ENCODE measurements around the gene WBP1L.
"Not testable (repeated sequence)": the region's sequence is repeated elsewhere in the genome, so short reads cannot be mapped to it uniquely, and the experiment has no call there.

WBP1L gene

GRCh38 chr10:102752934-102753664 lies 9.4 kb downstream of the WBP1L start:
- Histone ChIP-seq H3K27me3 (ENCODE audit: insufficient read depth, low read length) (no peaks in the 10 kb centered on the region), H3K4me1 (ENCODE audit: insufficient read depth, low read length) (peaks cover 3% of the 10 kb centered on the region), H3K36me3 (ENCODE audit: insufficient read depth, low read length) (no peaks in the 10 kb centered on the region), H3K9me3 (ENCODE audit: low read length) (no peaks in the 10 kb centered on the region), H3K4me3 (ENCODE audit: low read length) (no peak overlapping the region), H2AFZ (ENCODE audit: low read depth, low read length) (no peak overlapping the region)

GRCh38 chr10:102753718-102754117 lies 10.0 kb downstream of the WBP1L start:
- no peaks in the 10 kb centered on the region for H3K9me3 ChIP-seq (ENCODE audit: low read length)
- no peak overlapping the region for H2AFZ ChIP-seq (ENCODE audit: low read depth, low read length)
- H3K27me3 ChIP-seq (ENCODE audit: insufficient read depth, low read length), result no peaks in the 10 kb centered on the region
- H3K4me3 ChIP-seq (ENCODE audit: low read length), result no peak overlapping the region
- H3K36me3 ChIP-seq (ENCODE audit: insufficient read depth, low read length), result no peaks in the 10 kb centered on the region
- H3K4me1 ChIP-seq (ENCODE audit: insufficient read depth, low read length), result peaks cover 3% of the 10 kb centered on the region

- H2AFZ ChIP-seq (ENCODE audit: low read depth, low read length), result no peak overlapping the region
- H3K4me3 ChIP-seq (ENCODE audit: low read length), result no peak overlapping the region
- peaks cover 3% of the 10 kb centered on the region for H3K4me1 ChIP-seq (ENCODE audit: insufficient read depth, low read length)
- no peaks in the 10 kb centered on the region for H3K27me3 ChIP-seq (ENCODE audit: insufficient read depth, low read length)
- H3K9me3 ChIP-seq (ENCODE audit: low read length), result no peaks in the 10 kb centered on the region
- H3K36me3 ChIP-seq (ENCODE audit: insufficient read depth, low read length), result no peaks in the 10 kb centered on the region
Measured at GRCh38 chr10:102757323-102757722, 13.6 kb downstream of the WBP1L start.

DNA sequence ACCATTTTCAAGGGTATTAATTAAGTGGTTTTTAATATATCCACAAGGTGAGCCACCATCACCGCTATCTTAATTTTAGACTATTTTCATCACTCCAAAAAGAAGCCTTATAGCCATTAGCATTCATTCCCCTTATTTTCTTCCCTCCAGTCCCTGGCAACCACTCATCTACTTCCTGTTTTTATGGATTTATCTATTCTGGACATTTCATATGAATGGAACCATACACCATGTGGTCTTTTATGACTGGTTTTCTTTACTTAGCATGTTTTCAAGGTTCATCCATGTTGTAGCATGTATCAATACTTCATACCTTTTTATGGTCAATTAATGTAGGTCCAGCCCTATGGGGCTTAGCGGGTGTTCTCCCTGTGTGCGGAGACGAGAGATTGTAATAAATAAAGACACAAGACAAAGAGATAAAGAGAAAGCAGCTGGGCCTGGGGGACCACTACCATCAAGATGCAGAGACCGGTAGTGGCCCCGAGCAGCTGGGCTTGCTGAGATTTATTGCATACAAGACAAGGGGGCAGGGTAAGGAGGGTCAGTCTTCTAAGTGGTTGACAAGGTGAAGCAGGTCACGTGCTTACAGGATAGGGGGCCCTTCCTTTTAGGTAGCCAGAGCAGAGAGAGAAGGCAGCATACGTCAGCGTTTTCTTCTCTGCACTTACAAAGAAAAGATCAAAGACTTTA lies 14.6 kb downstream of the WBP1L start:
- Histone ChIP-seq H3K4me3 (ENCODE audit: low read length) (no peak overlapping the region), H2AFZ (ENCODE audit: low read depth, low read length) (no peak overlapping the region), H3K36me3 (ENCODE audit: insufficient read depth, low read length) (no peaks in the 10 kb centered on the region), H3K9me3 (ENCODE audit: low read length) (no peaks in the 10 kb centered on the region), H3K4me1 (ENCODE audit: insufficient read depth, low read length) (peaks cover 2% of the 10 kb centered on the region), H3K27me3 (ENCODE audit: insufficient read depth, low read length) (no peaks in the 10 kb centered on the region)

GRCh38 chr10:102758933-102759262 lies 15.2 kb downstream of the WBP1L start:
- not testable (repeated sequence) for H3K36me3 ChIP-seq (ENCODE audit: insufficient read depth, low read length); H3K27me3 ChIP-seq (ENCODE audit: insufficient read depth, low read length); H3K4me1 ChIP-seq (ENCODE audit: insufficient read depth, low read length); H2AFZ ChIP-seq (ENCODE audit: low read depth, low read length); H3K4me3 ChIP-seq (ENCODE audit: low read length); H3K9me3 ChIP-seq (ENCODE audit: low read length)

DNA sequence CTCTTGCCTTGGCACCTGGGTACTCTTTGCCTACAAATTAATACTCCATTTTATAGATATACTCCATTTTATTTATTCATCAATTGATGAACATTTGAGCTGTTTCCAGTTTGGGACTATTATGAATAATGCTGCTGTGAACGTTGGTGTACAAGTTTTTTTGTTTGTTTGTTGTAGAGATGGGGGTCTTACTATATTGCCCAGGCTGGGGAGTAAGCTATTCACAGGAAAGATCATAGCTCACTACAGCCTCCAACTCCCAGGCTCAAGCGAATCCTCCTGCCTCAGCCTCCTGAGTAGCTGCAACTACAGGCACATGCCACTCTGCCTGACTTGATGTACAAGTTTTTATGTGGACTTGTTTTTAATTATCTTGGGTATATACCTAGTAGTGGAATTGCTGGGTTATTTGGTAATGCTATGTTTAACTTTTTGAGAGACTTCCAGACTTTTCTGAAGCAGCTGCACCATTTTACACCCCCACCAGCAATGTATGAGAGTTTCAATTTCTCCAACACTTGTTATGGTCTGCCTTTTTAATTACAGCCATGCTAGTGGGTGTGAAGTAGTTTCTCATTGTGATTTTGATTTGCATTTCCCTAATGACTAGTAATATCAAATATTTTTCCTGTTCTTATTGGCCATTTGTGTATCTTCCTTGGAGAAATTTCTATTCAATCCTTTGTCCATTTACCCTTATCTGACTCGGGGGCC lies 15.9 kb downstream of the WBP1L start:
- no peak overlapping the region for H2AFZ ChIP-seq (ENCODE audit: low read depth, low read length)
- no peaks in the 10 kb centered on the region for H3K27me3 ChIP-seq (ENCODE audit: insufficient read depth, low read length)
- no peaks in the 10 kb centered on the region for H3K36me3 ChIP-seq (ENCODE audit: insufficient read depth, low read length)
- no peaks in the 10 kb centered on the region for H3K9me3 ChIP-seq (ENCODE audit: low read length)
- H3K4me3 ChIP-seq (ENCODE audit: low read length), result no peak overlapping the region
- H3K4me1 ChIP-seq (ENCODE audit: insufficient read depth, low read length), result no peaks in the 10 kb centered on the region

GRCh38 chr10:102761981-102762380 lies 18.2 kb downstream of the WBP1L start:
- H3K9me3 ChIP-seq (ENCODE audit: low read length), result peaks cover 2% of the 10 kb centered on the region
- no peaks in the 10 kb centered on the region for H3K4me1 ChIP-seq (ENCODE audit: insufficient read depth, low read length)
- H3K27me3 ChIP-seq (ENCODE audit: insufficient read depth, low read length), result no peaks in the 10 kb centered on the region
- H3K36me3 ChIP-seq (ENCODE audit: insufficient read depth, low read length), result peaks cover 2% of the 10 kb centered on the region
- no peak overlapping the region for H2AFZ ChIP-seq (ENCODE audit: low read depth, low read length)
- H3K4me3 ChIP-seq (ENCODE audit: low read length), result no peak overlapping the region

- H3K4me3 ChIP-seq (ENCODE audit: low read length), result no peak overlapping the region
- peaks cover 2% of the 10 kb centered on the region for H3K36me3 ChIP-seq (ENCODE audit: insufficient read depth, low read length)
- no peaks in the 10 kb centered on the region for H3K27me3 ChIP-seq (ENCODE audit: insufficient read depth, low read length)
- no peaks in the 10 kb centered on the region for H3K4me1 ChIP-seq (ENCODE audit: insufficient read depth, low read length)
- H2AFZ ChIP-seq (ENCODE audit: low read depth, low read length), result no peak overlapping the region
- peaks cover 2% of the 10 kb centered on the region for H3K9me3 ChIP-seq (ENCODE audit: low read length)
Measured at GRCh38 chr10:102762401-102763015, 18.8 kb downstream of the WBP1L start.

DNA sequence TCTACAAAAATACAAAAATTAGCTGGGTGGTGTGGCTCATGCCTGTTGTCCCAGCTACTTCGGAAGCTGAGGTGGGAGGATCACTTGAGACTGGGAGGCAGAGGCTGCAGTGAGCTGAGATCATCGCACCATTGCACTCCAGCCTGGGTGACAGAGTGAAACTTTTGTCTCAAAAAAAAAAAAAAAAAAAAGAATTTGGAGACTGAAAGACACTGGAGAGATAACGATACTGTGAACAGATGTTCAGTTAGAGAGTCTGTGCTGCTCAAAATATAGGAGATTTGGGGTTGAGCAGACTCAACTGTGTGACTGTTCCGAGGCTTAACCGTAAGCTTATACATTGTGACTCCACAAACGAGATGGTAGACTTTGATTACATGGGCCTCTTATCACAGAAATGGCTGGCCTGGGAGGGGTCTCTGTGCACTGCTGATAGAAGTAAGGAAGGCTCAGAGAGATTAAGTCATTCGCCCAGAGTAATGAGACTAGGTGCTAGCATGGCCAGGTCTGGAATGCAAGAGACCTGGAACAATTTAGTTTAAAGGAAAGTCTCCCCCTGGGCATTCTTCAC lies 19.4 kb downstream of the WBP1L start:
- Histone ChIP-seq H3K9me3 (ENCODE audit: low read length) (peaks cover 2% of the 10 kb centered on the region), H3K36me3 (ENCODE audit: insufficient read depth, low read length) (peaks cover 2% of the 10 kb centered on the region), H2AFZ (ENCODE audit: low read depth, low read length) (no peak overlapping the region), H3K4me3 (ENCODE audit: low read length) (no peak overlapping the region), H3K27me3 (ENCODE audit: insufficient read depth, low read length) (no peaks in the 10 kb centered on the region), H3K4me1 (ENCODE audit: insufficient read depth, low read length) (no peaks in the 10 kb centered on the region)

DNA sequence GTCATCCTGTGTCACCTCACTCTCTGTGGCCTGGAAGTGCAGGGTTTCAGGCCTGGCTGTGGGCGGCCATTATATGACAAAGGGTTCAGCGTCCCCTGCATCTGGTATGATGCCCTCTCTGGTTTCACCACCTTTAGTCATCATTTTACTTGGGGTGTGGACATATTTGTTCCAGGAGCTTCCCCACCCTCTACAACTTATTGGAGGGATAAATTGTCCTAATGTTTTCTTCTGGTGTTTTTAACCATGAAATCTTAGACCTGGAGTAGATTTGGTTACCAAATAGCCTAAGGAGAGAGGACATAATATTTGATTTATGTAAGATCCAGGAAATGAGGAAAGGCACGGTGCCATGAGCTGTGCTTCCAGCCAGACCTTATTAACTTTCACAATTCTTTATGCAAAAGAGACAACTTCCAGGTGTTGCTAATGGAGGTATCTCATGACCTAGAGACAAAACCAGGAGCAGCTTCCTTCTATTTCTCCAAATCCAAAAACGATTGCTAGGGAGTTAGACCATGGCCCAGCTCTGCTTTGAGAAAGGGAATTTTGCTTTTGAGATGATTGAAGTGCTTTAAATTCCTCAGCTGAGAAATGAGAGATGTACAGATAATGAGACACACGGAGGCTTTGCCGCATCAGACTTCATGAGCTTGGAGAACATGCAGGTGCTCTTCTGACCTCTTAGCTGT lies 20.9 kb downstream of the WBP1L start:
- Histone ChIP-seq H3K4me1 (ENCODE audit: insufficient read depth, low read length) (no peaks in the 10 kb centered on the region), H2AFZ (ENCODE audit: low read depth, low read length) (no peak overlapping the region), H3K27me3 (ENCODE audit: insufficient read depth, low read length) (no peaks in the 10 kb centered on the region), H3K9me3 (ENCODE audit: low read length) (peaks cover 2% of the 10 kb centered on the region), H3K4me3 (ENCODE audit: low read length) (no peak overlapping the region), H3K36me3 (ENCODE audit: insufficient read depth, low read length) (peaks cover 2% of the 10 kb centered on the region)

- Histone ChIP-seq H2AFZ (ENCODE audit: low read depth, low read length) (no peak overlapping the region), H3K9me3 (ENCODE audit: low read length) (peaks cover 2% of the 10 kb centered on the region), H3K4me3 (ENCODE audit: low read length) (no peak overlapping the region), H3K4me1 (ENCODE audit: insufficient read depth, low read length) (no peaks in the 10 kb centered on the region), H3K27me3 (ENCODE audit: insufficient read depth, low read length) (no peaks in the 10 kb centered on the region), H3K36me3 (ENCODE audit: insufficient read depth, low read length) (peaks cover 2% of the 10 kb centered on the region)
Measured at GRCh38 chr10:102765336-102765735, 21.6 kb downstream of the WBP1L start.

GRCh38 chr10:102767428-102768160 lies 23.8 kb downstream of the WBP1L start:
- Histone ChIP-seq H3K9me3 (ENCODE audit: low read length) (peaks cover 2% of the 10 kb centered on the region), H3K4me3 (ENCODE audit: low read length) (no peak overlapping the region), H3K36me3 (ENCODE audit: insufficient read depth, low read length) (peaks cover 2% of the 10 kb centered on the region), H3K4me1 (ENCODE audit: insufficient read depth, low read length) (no peaks in the 10 kb centered on the region), H3K27me3 (ENCODE audit: insufficient read depth, low read length) (no peaks in the 10 kb centered on the region), H2AFZ (ENCODE audit: low read depth, low read length) (no peak overlapping the region)

Measured in neuron (in vitro differentiated cells).